Osteoblast (primary cell): ENCODE measurements around the gene ARHGAP28. TPM values are rescaled to one million over a fixed set of nuclear protein-coding genes. Genes with fewer than 3 reads are reported as not detected.

Source experiments
- DNase-seq: peaks from one replicate; pipeline ENCODE4 v3.0.0; 2011; ENCODE audit warnings: low spot score, mixed read lengths; ENCODE audit not compliant: insufficient read length; ENCODE audit errors: missing footprints
- H2AFZ ChIP-seq: 2 replicates; pipeline ENCODE4 v1.6.0; 2011; ENCODE audit warnings: mild to moderate bottlenecking, low read length
- H3K27ac ChIP-seq: 2 replicates; pipeline ENCODE4 v1.5.1; 2011; ENCODE audit warnings: mild to moderate bottlenecking, low read depth, low read length, moderate library complexity
- H3K27me3 ChIP-seq: 2 replicates; pipeline ENCODE4 v1.6.0; 2012; ENCODE audit warnings: mild to moderate bottlenecking, control low read depth, inconsistent platforms, low read length, moderate library complexity; ENCODE audit not compliant: insufficient read depth
- H3K36me3 ChIP-seq: 2 replicates; pipeline ENCODE4 v1.5.1; 2011; ENCODE audit warnings: mild to moderate bottlenecking, low read length, control low read depth, moderate library complexity; ENCODE audit not compliant: insufficient read depth
- H3K4me1 ChIP-seq: 2 replicates; pipeline ENCODE4 v1.5.1; 2011; ENCODE audit warnings: mild to moderate bottlenecking, low read length, control low read depth, moderate library complexity; ENCODE audit not compliant: insufficient read depth
- H3K4me2 ChIP-seq: 2 replicates; pipeline ENCODE4 v1.6.0; 2011; ENCODE audit warnings: mild to moderate bottlenecking, low read length; ENCODE audit not compliant: insufficient read depth
- H3K4me3 ChIP-seq: fragments of 200-600 bp; sonication (generic); 3 replicates; pipeline ENCODE4 v1.5.1; 2012; ENCODE audit warnings: mild to moderate bottlenecking, low read length, inconsistent platforms; ENCODE audit not compliant: insufficient read depth
- H3K79me2 ChIP-seq: 2 replicates; pipeline ENCODE4 v1.6.0; 2012; ENCODE audit warnings: mild to moderate bottlenecking, low read length, control low read depth, inconsistent platforms; ENCODE audit not compliant: insufficient read depth
- H3K9me3 ChIP-seq: 2 replicates; pipeline ENCODE4 v1.5.1; 2011; ENCODE audit warnings: low read depth, low read length, control low read depth
- H4K20me1 ChIP-seq: 2 replicates; pipeline ENCODE4 v1.6.0; 2012; ENCODE audit warnings: mild to moderate bottlenecking, low read length, control low read depth; ENCODE audit not compliant: insufficient read depth
- CTCF ChIP-seq: IDR thresholded peaks from 2 replicates; pipeline ENCODE4 v1.5.1; 2011; ENCODE audit warnings: mild to moderate bottlenecking, low read depth, low read length, moderate library complexity; ENCODE audit errors: extremely low read depth
- small RNA-seq: library from RNA; depleted of rRNA; stranded (forward); fragments of <200 nt; gene quantifications from one replicate; pipeline ENCODE3, GENCODE V24; 2012
- total RNA-seq: library from RNA; depleted of rRNA; stranded (reverse); fragments of >200 nt; gene quantifications from 2 replicates; pipeline ENCODE4 v1.2.3, GENCODE V29; 2012

Gene ARHGAP28
- total RNA-seq, 1 donor = 23.9 TPM

- no peak for TF ChIP-seq CTCF
- Histone ChIP-seq H4K20me1 (no peaks in the 10 kb centered on the region), H3K4me1 (peaks cover 4% of the 10 kb centered on the region), H3K27me3 (no peaks in the 10 kb centered on the region), H3K27ac (no peak overlapping the region), H3K9me3 (no peaks in the 10 kb centered on the region), H3K36me3 (peaks cover 8% of the 10 kb centered on the region), H3K79me2 (no peaks in the 10 kb centered on the region), H3K4me3 (no peak overlapping the region), H3K4me2 (no peak overlapping the region), H2AFZ (no peak overlapping the region)
- DNase-seq = no peak
Observed at GRCh38 chr18:6962571-6963451, 233.3 kb downstream of the ARHGAP28 start.

DNA sequence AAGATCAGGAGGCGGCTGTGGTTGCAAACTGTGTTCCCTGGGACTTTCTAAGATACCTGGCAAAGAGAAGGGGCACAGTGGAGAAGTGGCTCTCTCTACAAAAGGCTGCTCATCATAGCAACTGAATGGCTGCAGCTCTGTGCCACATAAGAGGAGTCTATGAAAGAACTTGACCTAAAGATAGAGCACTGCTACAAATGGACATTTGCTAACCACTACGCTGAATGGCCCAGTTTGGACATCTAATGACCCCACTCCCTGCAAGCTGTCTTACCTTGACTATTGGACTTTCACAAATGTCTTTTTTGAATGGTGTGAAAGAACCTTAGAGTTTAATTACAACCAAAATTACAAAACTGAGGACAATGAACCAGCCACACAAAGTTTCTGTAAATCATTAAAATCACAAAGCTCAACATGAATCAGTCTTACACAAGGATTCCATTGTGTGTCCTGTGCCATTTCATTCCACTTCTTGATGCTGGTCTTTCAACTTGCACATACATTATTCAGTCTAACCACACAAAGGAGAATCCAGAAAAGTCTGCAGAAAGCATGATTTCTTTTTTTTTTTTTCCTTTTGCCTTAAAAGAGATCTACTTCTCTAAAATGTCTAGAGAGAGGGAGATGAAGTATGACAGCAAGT is 234.1 kb downstream of the ARHGAP28 start:
- peaks cover 4% of the 10 kb centered on the region for H3K4me1 ChIP-seq
- no peak overlapping the region for H3K4me2 ChIP-seq
- no peak overlapping the region for H3K4me3 ChIP-seq
- peaks cover 8% of the 10 kb centered on the region for H3K36me3 ChIP-seq
- no peaks in the 10 kb centered on the region for H4K20me1 ChIP-seq
- H3K79me2 ChIP-seq = no peaks in the 10 kb centered on the region
- no peak overlapping the region for H3K27ac ChIP-seq
- no peak for TF ChIP-seq CTCF
- DNase-seq = no peak
- H3K27me3 ChIP-seq = no peaks in the 10 kb centered on the region
- H2AFZ ChIP-seq = no peak overlapping the region
- no peaks in the 10 kb centered on the region for H3K9me3 ChIP-seq

Small RNA genes within 50 kb of the gene (small RNA-seq; reads per million reads assigned to genes)
- not detected for gene RNU6-916P
